SH-SY5Y (cell line): ENCODE results near the gene SPSB3.

Experiments
- GATA2 ChIP-seq: IDR thresholded peaks from 2 replicates; pipeline ENCODE4 v1.6.1; 2011; ENCODE audit warnings: mild to moderate bottlenecking, low read depth, low read length
- GATA3 ChIP-seq: IDR thresholded peaks from 2 replicates; pipeline ENCODE4 v1.6.1; 2011; ENCODE audit warnings: low read depth, mild to moderate bottlenecking, low read length, moderate library complexity

DNA sequence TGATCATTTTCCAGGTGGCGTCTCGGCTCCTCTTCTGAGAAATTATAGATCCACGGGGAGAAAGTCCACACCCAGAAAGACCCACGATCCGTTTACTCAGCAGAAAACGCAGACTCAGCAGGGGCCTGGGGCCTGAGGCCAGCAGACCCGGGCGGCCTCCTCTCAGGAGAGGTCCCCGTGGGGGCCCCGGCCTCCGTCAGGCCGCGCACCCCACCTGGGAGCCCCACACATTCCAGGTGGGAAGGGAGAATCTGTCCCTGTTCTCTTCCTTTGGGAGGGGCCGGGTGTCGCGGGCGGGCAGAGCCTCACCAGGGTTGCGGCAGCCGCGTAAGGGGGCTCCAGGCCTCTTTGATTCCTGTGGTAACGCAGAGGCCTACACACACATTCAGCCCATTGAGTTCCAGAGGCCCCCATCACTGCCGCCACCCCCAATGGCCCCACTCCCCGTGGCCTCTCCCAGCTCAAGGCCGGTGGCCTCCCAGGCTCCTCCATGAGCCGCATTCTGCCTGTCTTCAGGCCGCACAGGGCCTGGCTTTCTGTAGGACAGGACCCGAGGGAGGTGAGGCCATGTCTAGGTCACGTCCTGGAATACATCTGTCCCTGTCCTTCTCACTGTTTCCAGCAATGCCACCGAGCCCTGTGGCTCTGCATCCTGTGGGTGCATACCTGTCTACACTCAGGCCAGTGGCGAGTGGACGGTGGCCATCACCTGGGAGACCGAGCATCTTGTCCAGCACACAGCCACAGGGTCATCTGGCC is 12.7 kb upstream of the SPSB3 start:
- TF ChIP-seq GATA2 (no peak), GATA3 (no peak)
